HepG2 (cell line): ENCODE measurements around the gene NOP56. TPM values are rescaled to one million over a fixed set of nuclear protein-coding genes. Genes with fewer than 3 reads are reported as not detected.
A peak's percentile ranks its signal among the peaks of the same experiment; 100 is the strongest.

Experiments
- ARNT ChIP-seq: fragments of 450-650 bp; IDR thresholded peaks from 2 replicates; pipeline ENCODE4 v1.6.1; 2017
- BHLHE40 ChIP-seq: IDR thresholded peaks from 2 replicates; pipeline ENCODE4 v1.6.1; 2011; ENCODE audit warnings: low read length, improper control_type of control experiment
- CEBPG ChIP-seq: IDR thresholded peaks from 2 replicates; pipeline ENCODE4 v1.6.1; 2016
- CREBL2 ChIP-seq: sonication (generic); formaldehyde crosslinking; IDR thresholded peaks from 2 replicates; pipeline ENCODE4 v1.8.1; 2023; ENCODE audit warnings: missing genetic modification reagents, mild to moderate bottlenecking, borderline replicate concordance
- IRF2 ChIP-seq: IDR thresholded peaks from 2 replicates; pipeline ENCODE4 v1.6.1; 2018; ENCODE audit warnings: missing genetic modification reagents, missing compliant biosample characterization
- MAF1 ChIP-seq: sonication (generic); formaldehyde crosslinking; IDR thresholded peaks from 2 replicates; pipeline ENCODE4 v1.5.0; 2020; ENCODE audit warnings: missing genetic modification reagents, borderline replicate concordance
- NR2F6 ChIP-seq, 2 experiments: IDR thresholded peaks; 2 replicates each; pipeline ENCODE4 v1.6.1; 2016; ENCODE audit warnings: antibody characterized with exemption in 1 of 2, mild to moderate bottlenecking in 1 of 2
- PAF1 ChIP-seq: IDR thresholded peaks from 2 replicates; pipeline ENCODE4 v1.6.1; 2016; ENCODE audit warnings: missing genetic modification reagents, missing compliant biosample characterization
- PRDM4 ChIP-seq: sonication (generic); formaldehyde crosslinking; IDR thresholded peaks from 2 replicates; pipeline ENCODE4 v1.9.0; 2021; ENCODE audit warnings: missing genetic modification reagents, borderline replicate concordance
- REPIN1 ChIP-seq: sonication (generic); formaldehyde crosslinking; IDR thresholded peaks from 2 replicates; pipeline ENCODE4 v1.8.0; 2022; ENCODE audit warnings: missing genetic modification reagents, low read depth, mild to moderate bottlenecking, borderline replicate concordance
- RFXAP ChIP-seq: sonication (generic); formaldehyde crosslinking; IDR thresholded peaks from 2 replicates; pipeline ENCODE4 v1.4.0; 2020; ENCODE audit warnings: missing genetic modification reagents, borderline replicate concordance
- ZBTB3 ChIP-seq: sonication (generic); formaldehyde crosslinking; IDR thresholded peaks from 2 replicates; pipeline ENCODE4 v1.4.0; 2020; ENCODE audit warnings: low read depth, mild to moderate bottlenecking, moderate library complexity, missing genetic modification reagents, borderline replicate concordance
- ZBTB40 ChIP-seq, 2 experiments: fragments of 450-650 bp in 1 of 2; sonication (generic) in 1 of 2; formaldehyde crosslinking in 1 of 2; IDR thresholded peaks; 2 replicates each; pipeline versions ENCODE4 v1.6.1 to v1.8.0; 2016 to 2022; ENCODE audit warnings: antibody characterized with exemption in 1 of 2, mild to moderate bottlenecking in 1 of 2, missing genetic modification reagents in 1 of 2
- ZNF263 ChIP-seq: sonication (generic); formaldehyde crosslinking; IDR thresholded peaks from 2 replicates; pipeline ENCODE4 v1.4.0; 2020; ENCODE audit warnings: missing genetic modification reagents
- ZNF572 ChIP-seq: sonication (generic); formaldehyde crosslinking; IDR thresholded peaks from 2 replicates; pipeline ENCODE4 v1.5.1; 2020; ENCODE audit warnings: mild to moderate bottlenecking, missing genetic modification reagents
- ZNF589 ChIP-seq: sonication (generic); formaldehyde crosslinking; conservative IDR thresholded peaks from 2 replicates; pipeline ENCODE4 v1.8.0; 2022; ENCODE audit warnings: mild to moderate bottlenecking, moderate library complexity, missing genetic modification reagents
- ZNF782 ChIP-seq: sonication (generic); formaldehyde crosslinking; IDR thresholded peaks from 2 replicates; pipeline ENCODE4 v1.4.0; 2020; ENCODE audit warnings: missing genetic modification reagents, mild to moderate bottlenecking, borderline replicate concordance
- polyA plus RNA-seq, 8 experiments: library from polyadenylated mRNA; depleted of rRNA in 3 of 8; stranded (reverse) in 7 of 8; unstranded in 1 of 8; fragments of >200 nt; fragmentation: Illumina TruSeq in 4 of 8; extraction: Trizol in 4 of 8; gene quantifications; 2 replicates each; pipeline versions ENCODE4 v1.2.1 to v1.2.3, GENCODE V29; 2011 to 2016; ENCODE audit warnings: low read depth in 4 of 8, missing spikeins in 1 of 8, mixed read lengths in 1 of 8; ENCODE audit not compliant: insufficient read depth in 1 of 8
- total RNA-seq, 5 experiments: library from RNA; depleted of rRNA; stranded (reverse); fragments of >200 nt; fragmentation: Illumina TruSeq; extraction: Trizol; gene quantifications; 2 replicates each; pipeline ENCODE4 v1.2.3, GENCODE V29; 2016; ENCODE audit warnings: low read depth in 1 of 5

The NOP56 gene
- total and polyA plus RNA-seq, 2 of the 13 experiments (the other 11 are each of a cell fraction or from before 2014, with no cell fraction given), result 369 to 1,116 TPM

GRCh38 chr20:2651772-2652723 is at the start of gene NOP56 (continued):
- TF ChIP-seq ZBTB40 (IDR thresholded peaks at IDR 0.05) (no peak), ZBTB40 (CRISPR knock-in tag; IDR thresholded peaks at IDR 0.05) (peak; percentile 77), ZNF782 (CRISPR knock-in tag) (peak; percentile 67; the same call in 1 of the 2 replicates), RFXAP (CRISPR knock-in tag) (no peak; the same call in none of the 2 replicates), BHLHE40 (peak; percentile 98), ZNF589 (CRISPR knock-in tag) (peak; percentile 90; the same call in 1 of the 2 replicates), NR2F6 (IDR thresholded peaks at IDR 0.05) (no peak), NR2F6 (CRISPR knock-in tag; IDR thresholded peaks at IDR 0.05) (peak; percentile 10; the same call in 1 of the 2 replicates), CREBL2 (peak; percentile 29; the same call in 1 of the 2 replicates), ZNF263 (0 out of 2 replicates have a peak, but pooled peaks have one; percentile 13), CEBPG (CRISPR knock-in tag) (no peak; the same call in 1 of the 2 replicates), PAF1 (CRISPR knock-in tag) (no peak), ZBTB3 (peak; percentile 94; the same call in 1 of the 2 replicates), PRDM4 (CRISPR knock-in tag) (no peak), IRF2 (CRISPR knock-in tag) (peak; percentile 82), ZNF572 (CRISPR knock-in tag) (no peak), MAF1 (CRISPR knock-in tag) (0 out of 2 replicates have a peak, but pooled peaks have one; percentile 56), ARNT (no peak), REPIN1 (CRISPR knock-in tag) (peak; percentile 90)
